MM.1S (cell line): Measurements from ENCODE around the gene CHN1.

Experiments used
- DNase-seq: peaks from one replicate; pipeline ENCODE4 v3.0.0-alpha.2; 2015
- H2AFZ ChIP-seq: fragments of 300-600 bp; sonication (generic); 2 replicates; pipeline ENCODE4 v1.6.0; 2016; ENCODE audit warnings: antibody characterized with exemption, low read length
- H3F3A ChIP-seq: fragments of 300-600 bp; sonication (generic); 2 replicates; pipeline ENCODE4 v1.6.1; 2016; ENCODE audit warnings: mild to moderate bottlenecking, antibody characterized with exemption, low read length, moderate library complexity, mixed read lengths; ENCODE audit not compliant: insufficient read depth
- H3K27ac ChIP-seq: fragments of 300-600 bp; sonication (generic); 2 replicates; pipeline ENCODE4 v1.5.1; 2016; ENCODE audit warnings: mild to moderate bottlenecking, low read length
- H3K27me3 ChIP-seq: fragments of 300-600 bp; sonication (generic); replicated peaks from 2 replicates; pipeline ENCODE4 v1.6.0; 2016; ENCODE audit warnings: low read length; ENCODE audit not compliant: insufficient read depth
- H3K36me3 ChIP-seq: fragments of 300-600 bp; sonication (generic); replicated peaks from 2 replicates; pipeline ENCODE4 v1.6.1; 2016; ENCODE audit warnings: mild to moderate bottlenecking, low read length, mixed read lengths; ENCODE audit not compliant: insufficient read depth
- H3K4me1 ChIP-seq: fragments of 300-600 bp; sonication (generic); 2 replicates; pipeline ENCODE4 v1.6.1; 2016; ENCODE audit warnings: low read length, mixed read lengths
- H3K4me2 ChIP-seq: fragments of 300-600 bp; sonication (generic); 2 replicates; pipeline ENCODE4 v1.6.0; 2016; ENCODE audit warnings: low read depth, low read length
- H3K4me3 ChIP-seq: fragments of 300-600 bp; sonication (generic); 2 replicates; pipeline ENCODE4 v1.5.1; 2016; ENCODE audit warnings: low read length, mixed read lengths
- H3K79me2 ChIP-seq: fragments of 300-600 bp; sonication (generic); 2 replicates; pipeline ENCODE4 v1.6.1; 2016; ENCODE audit warnings: mixed run types, low read length, mixed read lengths
- H3K9ac ChIP-seq: fragments of 300-600 bp; sonication (generic); 2 replicates; pipeline ENCODE4 v1.6.1; 2016; ENCODE audit warnings: low read length, mixed read lengths
- H3K9me2 ChIP-seq: fragments of 300-600 bp; sonication (generic); replicated peaks from 2 replicates; pipeline ENCODE4 v1.6.1; 2016; ENCODE audit warnings: mild to moderate bottlenecking, low read length, mixed read lengths; ENCODE audit not compliant: insufficient read depth
- H3K9me3 ChIP-seq: fragments of 300-600 bp; sonication (generic); replicated peaks from 2 replicates; pipeline ENCODE4 v1.6.1; 2016; ENCODE audit warnings: mild to moderate bottlenecking, low read length, mixed read lengths; ENCODE audit not compliant: insufficient read depth
- H4K20me1 ChIP-seq: fragments of 300-600 bp; sonication (generic); 2 replicates; pipeline ENCODE4 v1.6.1; 2016; ENCODE audit warnings: mild to moderate bottlenecking, low read length, moderate library complexity, mixed read lengths; ENCODE audit not compliant: insufficient read depth
- EZH2 ChIP-seq: fragments of 300-600 bp; sonication (generic); optimal IDR thresholded peaks from 2 replicates; pipeline ENCODE3; 2017; ENCODE audit warnings: low read depth, mild to moderate bottlenecking, antibody characterized with exemption, low read length, mixed read lengths
- EZH2phosphoT487 ChIP-seq: fragments of 300-600 bp; sonication (generic); IDR thresholded peaks from 2 replicates; pipeline ENCODE4 v1.6.1; 2018; ENCODE audit warnings: antibody characterized with exemption, low read length
- TF ChIP-seq, protein P1 (sequence below): fragments of 300-600 bp; sonication (generic); IDR thresholded peaks from 2 replicates; pipeline ENCODE4 v1.5.1; 2016; ENCODE audit warnings: antibody characterized with exemption, low read length, mixed read lengths

The CHN1 gene

GRCh38 chr2:174919947-174920595, 85.1 kb downstream of the CHN1 start:
- Histone ChIP-seq H3K27me3 (no peaks in the 10 kb centered on the region), H3K36me3 (no peaks in the 10 kb centered on the region), H3K9me2 (no peaks in the 10 kb centered on the region), H3F3A (no peaks in the 10 kb centered on the region), H3K9ac (no peak overlapping the region), H3K4me3 (no peak overlapping the region), H3K27ac (no peak overlapping the region), H3K9me3 (no peaks in the 10 kb centered on the region), H3K4me1 (no peaks in the 10 kb centered on the region), H3K79me2 (no peaks in the 10 kb centered on the region), H4K20me1 (no peaks in the 10 kb centered on the region), H2AFZ (no peak overlapping the region), H3K4me2 (no peak overlapping the region)
- no peak for DNase-seq
- TF ChIP-seq, protein P1, sequence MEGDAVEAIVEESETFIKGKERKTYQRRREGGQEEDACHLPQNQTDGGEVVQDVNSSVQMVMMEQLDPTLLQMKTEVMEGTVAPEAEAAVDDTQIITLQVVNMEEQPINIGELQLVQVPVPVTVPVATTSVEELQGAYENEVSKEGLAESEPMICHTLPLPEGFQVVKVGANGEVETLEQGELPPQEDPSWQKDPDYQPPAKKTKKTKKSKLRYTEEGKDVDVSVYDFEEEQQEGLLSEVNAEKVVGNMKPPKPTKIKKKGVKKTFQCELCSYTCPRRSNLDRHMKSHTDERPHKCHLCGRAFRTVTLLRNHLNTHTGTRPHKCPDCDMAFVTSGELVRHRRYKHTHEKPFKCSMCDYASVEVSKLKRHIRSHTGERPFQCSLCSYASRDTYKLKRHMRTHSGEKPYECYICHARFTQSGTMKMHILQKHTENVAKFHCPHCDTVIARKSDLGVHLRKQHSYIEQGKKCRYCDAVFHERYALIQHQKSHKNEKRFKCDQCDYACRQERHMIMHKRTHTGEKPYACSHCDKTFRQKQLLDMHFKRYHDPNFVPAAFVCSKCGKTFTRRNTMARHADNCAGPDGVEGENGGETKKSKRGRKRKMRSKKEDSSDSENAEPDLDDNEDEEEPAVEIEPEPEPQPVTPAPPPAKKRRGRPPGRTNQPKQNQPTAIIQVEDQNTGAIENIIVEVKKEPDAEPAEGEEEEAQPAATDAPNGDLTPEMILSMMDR: no peak
- no peak for TF ChIP-seq EZH2phosphoT487

DNA sequence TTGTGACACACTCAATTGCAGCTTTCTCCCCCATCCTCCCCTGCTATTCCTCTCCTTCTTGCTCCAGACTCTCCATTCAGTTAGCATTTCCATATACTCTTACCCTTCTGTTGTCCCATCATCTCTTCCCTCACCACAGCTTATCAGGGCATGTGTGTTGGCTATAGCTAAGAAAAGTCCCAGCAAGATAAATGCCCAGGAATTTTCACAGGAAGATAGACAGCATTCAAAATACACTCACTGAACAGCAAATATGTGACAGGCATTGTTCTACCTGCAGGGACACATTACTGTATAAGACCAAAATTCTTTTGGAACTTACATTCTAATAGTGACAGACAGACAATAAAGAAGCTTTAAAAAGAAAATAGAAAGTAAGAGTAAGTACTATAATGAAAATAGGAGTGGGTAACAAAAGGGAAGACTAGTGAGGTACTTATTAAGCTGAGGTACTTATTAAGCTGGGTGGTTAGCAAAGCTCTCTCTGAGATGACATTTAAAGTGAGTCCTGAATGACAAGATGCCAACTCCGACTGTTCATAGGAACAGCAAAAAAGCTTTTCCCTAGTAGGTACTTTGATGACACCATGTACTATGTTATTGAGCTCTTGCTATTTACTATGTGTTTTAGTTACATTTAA, 86.2 kb downstream of the CHN1 start:
- no peaks in the 10 kb centered on the region for H3K9me3 ChIP-seq
- H3F3A ChIP-seq: no peaks in the 10 kb centered on the region
- H3K9me2 ChIP-seq: no peaks in the 10 kb centered on the region
- no peak overlapping the region for H2AFZ ChIP-seq
- H3K79me2 ChIP-seq: no peaks in the 10 kb centered on the region
- H3K27ac ChIP-seq: no peak overlapping the region
- no peaks in the 10 kb centered on the region for H4K20me1 ChIP-seq
- no peak overlapping the region for H3K4me2 ChIP-seq
- no peak overlapping the region for H3K9ac ChIP-seq
- TF ChIP-seq, protein P1: no peak
- no peak for TF ChIP-seq EZH2
- no peak for TF ChIP-seq EZH2phosphoT487
- no peak for DNase-seq
- no peak overlapping the region for H3K4me3 ChIP-seq
- no peaks in the 10 kb centered on the region for H3K36me3 ChIP-seq
- no peaks in the 10 kb centered on the region for H3K4me1 ChIP-seq
- H3K27me3 ChIP-seq: no peaks in the 10 kb centered on the region

GRCh38 chr2:174916270-174916930, 88.8 kb downstream of the CHN1 start:
- Histone ChIP-seq H3K9ac (no peak overlapping the region), H3K4me3 (no peak overlapping the region), H3K36me3 (no peaks in the 10 kb centered on the region), H3K9me3 (no peaks in the 10 kb centered on the region), H3K79me2 (no peaks in the 10 kb centered on the region), H4K20me1 (no peaks in the 10 kb centered on the region), H3K27ac (no peak overlapping the region), H3K27me3 (no peaks in the 10 kb centered on the region), H3K4me1 (no peaks in the 10 kb centered on the region), H2AFZ (no peak overlapping the region), H3K9me2 (no peaks in the 10 kb centered on the region), H3K4me2 (no peak overlapping the region), H3F3A (no peaks in the 10 kb centered on the region)
- DNase-seq: no peak
- TF ChIP-seq EZH2 (no peak), EZH2phosphoT487 (no peak)
- TF ChIP-seq, protein P1: no peak
